HL-60 (cell line): Measurements from ENCODE around the gene LUZP2.

ENCODE experiments used
- CTCF ChIP-seq: IDR thresholded peaks from one replicate; pipeline ENCODE4 v1.5.1; 2011; ENCODE audit warnings: low read length, control low read depth, inconsistent platforms; ENCODE audit not compliant: insufficient read depth
- GABPA ChIP-seq: IDR thresholded peaks from 2 replicates; pipeline ENCODE4 v1.6.1; 2012; ENCODE audit warnings: low read depth
- POLR2AphosphoS5 ChIP-seq: IDR thresholded peaks from 2 replicates; pipeline ENCODE4 v1.6.1; 2012; ENCODE audit warnings: low read depth
- TF ChIP-seq, protein P1 (sequence below): IDR thresholded peaks from 2 replicates; pipeline ENCODE4 v1.6.1; 2012; ENCODE audit warnings: low read depth; ENCODE audit not compliant: insufficient replicate concordance

DNA sequence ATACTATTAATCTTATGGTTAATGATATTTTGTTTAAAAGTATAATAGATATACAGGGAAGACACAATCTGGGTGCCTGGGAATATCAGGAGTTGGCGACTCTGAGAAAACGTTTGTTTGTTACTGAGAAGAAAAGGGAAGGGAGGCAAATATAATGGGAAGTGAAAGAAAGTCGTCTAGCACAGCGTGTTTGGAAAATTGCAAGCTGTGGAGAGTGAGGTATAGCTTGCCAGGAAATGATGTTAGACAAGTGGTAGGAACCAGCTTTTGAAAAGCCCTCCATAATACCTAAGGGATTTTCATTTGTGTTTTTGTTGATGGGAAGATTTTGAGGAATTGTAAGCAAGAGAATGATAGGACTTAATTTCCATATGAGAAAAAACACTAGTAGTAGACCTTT lies 322.2 kb downstream of the LUZP2 start:
- TF ChIP-seq, protein P1, sequence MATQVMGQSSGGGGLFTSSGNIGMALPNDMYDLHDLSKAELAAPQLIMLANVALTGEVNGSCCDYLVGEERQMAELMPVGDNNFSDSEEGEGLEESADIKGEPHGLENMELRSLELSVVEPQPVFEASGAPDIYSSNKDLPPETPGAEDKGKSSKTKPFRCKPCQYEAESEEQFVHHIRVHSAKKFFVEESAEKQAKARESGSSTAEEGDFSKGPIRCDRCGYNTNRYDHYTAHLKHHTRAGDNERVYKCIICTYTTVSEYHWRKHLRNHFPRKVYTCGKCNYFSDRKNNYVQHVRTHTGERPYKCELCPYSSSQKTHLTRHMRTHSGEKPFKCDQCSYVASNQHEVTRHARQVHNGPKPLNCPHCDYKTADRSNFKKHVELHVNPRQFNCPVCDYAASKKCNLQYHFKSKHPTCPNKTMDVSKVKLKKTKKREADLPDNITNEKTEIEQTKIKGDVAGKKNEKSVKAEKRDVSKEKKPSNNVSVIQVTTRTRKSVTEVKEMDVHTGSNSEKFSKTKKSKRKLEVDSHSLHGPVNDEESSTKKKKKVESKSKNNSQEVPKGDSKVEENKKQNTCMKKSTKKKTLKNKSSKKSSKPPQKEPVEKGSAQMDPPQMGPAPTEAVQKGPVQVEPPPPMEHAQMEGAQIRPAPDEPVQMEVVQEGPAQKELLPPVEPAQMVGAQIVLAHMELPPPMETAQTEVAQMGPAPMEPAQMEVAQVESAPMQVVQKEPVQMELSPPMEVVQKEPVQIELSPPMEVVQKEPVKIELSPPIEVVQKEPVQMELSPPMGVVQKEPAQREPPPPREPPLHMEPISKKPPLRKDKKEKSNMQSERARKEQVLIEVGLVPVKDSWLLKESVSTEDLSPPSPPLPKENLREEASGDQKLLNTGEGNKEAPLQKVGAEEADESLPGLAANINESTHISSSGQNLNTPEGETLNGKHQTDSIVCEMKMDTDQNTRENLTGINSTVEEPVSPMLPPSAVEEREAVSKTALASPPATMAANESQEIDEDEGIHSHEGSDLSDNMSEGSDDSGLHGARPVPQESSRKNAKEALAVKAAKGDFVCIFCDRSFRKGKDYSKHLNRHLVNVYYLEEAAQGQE = no peak
- TF ChIP-seq CTCF (no peak), POLR2AphosphoS5 (no peak), GABPA (no peak)
